ENCODE measurements around the gene IL34. TPM values are rescaled to one million over a fixed set of nuclear protein-coding genes. Genes with fewer than 3 reads are reported as not detected.

IL34 gene
- polyA plus RNA-seq (3.0 TPM in 1 of 2 replicates, not detected in the other), polyA minus RNA-seq (not detected in 2 replicates)

DNA sequence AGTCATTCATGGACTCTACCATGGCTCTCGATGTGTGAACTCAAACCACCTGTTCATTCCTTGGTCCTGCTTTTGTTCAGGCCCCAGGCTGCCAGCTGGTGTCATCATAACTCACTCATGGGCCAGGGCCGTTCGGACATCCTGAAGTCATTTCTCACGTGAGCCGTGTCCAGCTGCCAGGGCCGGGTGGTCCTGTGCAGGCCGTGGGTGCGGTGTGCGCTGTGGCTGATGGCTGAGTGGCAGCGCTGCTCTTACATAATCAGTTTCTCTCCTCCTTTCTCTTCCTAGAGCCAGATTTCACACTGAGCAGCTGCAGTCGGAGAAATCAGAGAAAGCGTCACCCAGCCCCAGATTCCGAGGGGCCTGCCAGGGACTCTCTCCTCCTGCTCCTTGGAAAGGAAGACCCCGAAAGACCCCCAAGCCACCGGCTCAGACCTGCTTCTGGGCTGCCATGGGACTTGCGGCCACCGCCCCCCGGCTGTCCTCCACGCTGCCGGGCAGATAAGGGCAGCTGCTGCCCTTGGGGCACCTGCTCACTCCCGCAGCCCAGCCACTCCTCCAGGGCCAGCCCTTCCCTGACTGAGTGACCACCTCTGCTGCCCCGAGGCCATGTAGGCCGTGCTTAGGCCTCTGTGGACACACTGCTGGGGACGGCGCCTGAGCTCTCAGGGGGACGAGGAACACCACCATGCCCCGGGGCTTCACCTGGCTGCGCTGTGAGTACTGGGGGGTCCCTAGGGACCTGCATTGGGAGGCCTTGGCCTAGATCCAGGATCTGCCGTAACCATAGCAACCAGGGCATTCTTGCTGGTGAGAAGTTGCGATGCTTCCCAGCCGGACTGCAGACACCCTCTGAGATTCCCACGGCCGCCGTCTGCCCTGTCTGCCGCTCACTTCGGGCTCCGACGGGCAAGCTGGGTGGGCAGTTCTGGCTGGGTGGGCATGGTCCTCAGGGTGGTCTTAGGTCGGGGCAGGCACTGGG lies at the start of gene IL34:
Gene IL34, plus strand, starts transcription at position 300 of the 982 bp plus-strand sequence. Its CDS starts 389 bp downstream, at position 689.
- H3K4me2 ChIP-seq (ENCODE audit: low read length) = no peak within 1 kb of the TSS
- H2AFZ ChIP-seq (ENCODE audit: low read depth, low read length) = no peak within 1 kb of the TSS
- H3K27me3 ChIP-seq (ENCODE audit: insufficient read depth, low read depth, low read length) = no peaks in the 10 kb centered on the region
- peak within 1 kb of the TSS; percentile 9 for H3K9ac ChIP-seq (ENCODE audit: low read length)
- no peak for TF ChIP-seq MXI1 (conservative IDR thresholded peaks at IDR 0.05; ENCODE audit: poor library complexity, severe bottlenecking)
- TF ChIP-seq, protein P1, sequence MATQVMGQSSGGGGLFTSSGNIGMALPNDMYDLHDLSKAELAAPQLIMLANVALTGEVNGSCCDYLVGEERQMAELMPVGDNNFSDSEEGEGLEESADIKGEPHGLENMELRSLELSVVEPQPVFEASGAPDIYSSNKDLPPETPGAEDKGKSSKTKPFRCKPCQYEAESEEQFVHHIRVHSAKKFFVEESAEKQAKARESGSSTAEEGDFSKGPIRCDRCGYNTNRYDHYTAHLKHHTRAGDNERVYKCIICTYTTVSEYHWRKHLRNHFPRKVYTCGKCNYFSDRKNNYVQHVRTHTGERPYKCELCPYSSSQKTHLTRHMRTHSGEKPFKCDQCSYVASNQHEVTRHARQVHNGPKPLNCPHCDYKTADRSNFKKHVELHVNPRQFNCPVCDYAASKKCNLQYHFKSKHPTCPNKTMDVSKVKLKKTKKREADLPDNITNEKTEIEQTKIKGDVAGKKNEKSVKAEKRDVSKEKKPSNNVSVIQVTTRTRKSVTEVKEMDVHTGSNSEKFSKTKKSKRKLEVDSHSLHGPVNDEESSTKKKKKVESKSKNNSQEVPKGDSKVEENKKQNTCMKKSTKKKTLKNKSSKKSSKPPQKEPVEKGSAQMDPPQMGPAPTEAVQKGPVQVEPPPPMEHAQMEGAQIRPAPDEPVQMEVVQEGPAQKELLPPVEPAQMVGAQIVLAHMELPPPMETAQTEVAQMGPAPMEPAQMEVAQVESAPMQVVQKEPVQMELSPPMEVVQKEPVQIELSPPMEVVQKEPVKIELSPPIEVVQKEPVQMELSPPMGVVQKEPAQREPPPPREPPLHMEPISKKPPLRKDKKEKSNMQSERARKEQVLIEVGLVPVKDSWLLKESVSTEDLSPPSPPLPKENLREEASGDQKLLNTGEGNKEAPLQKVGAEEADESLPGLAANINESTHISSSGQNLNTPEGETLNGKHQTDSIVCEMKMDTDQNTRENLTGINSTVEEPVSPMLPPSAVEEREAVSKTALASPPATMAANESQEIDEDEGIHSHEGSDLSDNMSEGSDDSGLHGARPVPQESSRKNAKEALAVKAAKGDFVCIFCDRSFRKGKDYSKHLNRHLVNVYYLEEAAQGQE (IDR thresholded peaks at IDR 0.05; ENCODE audit: borderline replicate concordance) = no peak
- TF ChIP-seq SMC3 (conservative IDR thresholded peaks at IDR 0.05; ENCODE audit: poor library complexity) = no peak
- TF ChIP-seq POLR2AphosphoS5 (IDR thresholded peaks at IDR 0.05) = no peak
- TF ChIP-seq RAD21 (conservative IDR thresholded peaks at IDR 0.05) = no peak
- TF ChIP-seq, protein P2, sequence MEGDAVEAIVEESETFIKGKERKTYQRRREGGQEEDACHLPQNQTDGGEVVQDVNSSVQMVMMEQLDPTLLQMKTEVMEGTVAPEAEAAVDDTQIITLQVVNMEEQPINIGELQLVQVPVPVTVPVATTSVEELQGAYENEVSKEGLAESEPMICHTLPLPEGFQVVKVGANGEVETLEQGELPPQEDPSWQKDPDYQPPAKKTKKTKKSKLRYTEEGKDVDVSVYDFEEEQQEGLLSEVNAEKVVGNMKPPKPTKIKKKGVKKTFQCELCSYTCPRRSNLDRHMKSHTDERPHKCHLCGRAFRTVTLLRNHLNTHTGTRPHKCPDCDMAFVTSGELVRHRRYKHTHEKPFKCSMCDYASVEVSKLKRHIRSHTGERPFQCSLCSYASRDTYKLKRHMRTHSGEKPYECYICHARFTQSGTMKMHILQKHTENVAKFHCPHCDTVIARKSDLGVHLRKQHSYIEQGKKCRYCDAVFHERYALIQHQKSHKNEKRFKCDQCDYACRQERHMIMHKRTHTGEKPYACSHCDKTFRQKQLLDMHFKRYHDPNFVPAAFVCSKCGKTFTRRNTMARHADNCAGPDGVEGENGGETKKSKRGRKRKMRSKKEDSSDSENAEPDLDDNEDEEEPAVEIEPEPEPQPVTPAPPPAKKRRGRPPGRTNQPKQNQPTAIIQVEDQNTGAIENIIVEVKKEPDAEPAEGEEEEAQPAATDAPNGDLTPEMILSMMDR (IDR thresholded peaks at IDR 0.05; ENCODE audit: poor library complexity, severe bottlenecking) = no peak
- TF ChIP-seq EZH2 (IDR thresholded peaks at IDR 0.05; ENCODE audit: borderline replicate concordance, insufficient read depth, low read length, poor library complexity, severe bottlenecking) = no peak
- no peak for TF ChIP-seq EP300 (conservative IDR thresholded peaks at IDR 0.05; ENCODE audit: poor library complexity, severe bottlenecking)
- TF ChIP-seq TAF1 (IDR thresholded peaks at IDR 0.05; ENCODE audit: low read depth) = no peak
- H3K9me3 ChIP-seq (ENCODE audit: low read length) = no peaks in the 10 kb centered on the region
- no peaks in the 10 kb centered on the region for H4K20me1 ChIP-seq (ENCODE audit: insufficient read depth)
- H3K27ac ChIP-seq (ENCODE audit: low read length) = no peak within 1 kb of the TSS
- no peak within 1 kb of the TSS for H3K4me3 ChIP-seq (ENCODE audit: low read length)
- H3K79me2 ChIP-seq (replicated peaks; ENCODE audit: insufficient read depth, low read length) = no peaks in the 10 kb centered on the region
- H3K36me3 ChIP-seq (ENCODE audit: insufficient read depth, low read length) = no peaks in the 10 kb centered on the region
- H3K9me2 ChIP-seq (ENCODE audit: insufficient read depth, low read length) = no peaks in the 10 kb centered on the region
- H3F3A ChIP-seq (ENCODE audit: insufficient read depth, low read length, poor library complexity, severe bottlenecking) = no peaks in the 10 kb centered on the region

DNA sequence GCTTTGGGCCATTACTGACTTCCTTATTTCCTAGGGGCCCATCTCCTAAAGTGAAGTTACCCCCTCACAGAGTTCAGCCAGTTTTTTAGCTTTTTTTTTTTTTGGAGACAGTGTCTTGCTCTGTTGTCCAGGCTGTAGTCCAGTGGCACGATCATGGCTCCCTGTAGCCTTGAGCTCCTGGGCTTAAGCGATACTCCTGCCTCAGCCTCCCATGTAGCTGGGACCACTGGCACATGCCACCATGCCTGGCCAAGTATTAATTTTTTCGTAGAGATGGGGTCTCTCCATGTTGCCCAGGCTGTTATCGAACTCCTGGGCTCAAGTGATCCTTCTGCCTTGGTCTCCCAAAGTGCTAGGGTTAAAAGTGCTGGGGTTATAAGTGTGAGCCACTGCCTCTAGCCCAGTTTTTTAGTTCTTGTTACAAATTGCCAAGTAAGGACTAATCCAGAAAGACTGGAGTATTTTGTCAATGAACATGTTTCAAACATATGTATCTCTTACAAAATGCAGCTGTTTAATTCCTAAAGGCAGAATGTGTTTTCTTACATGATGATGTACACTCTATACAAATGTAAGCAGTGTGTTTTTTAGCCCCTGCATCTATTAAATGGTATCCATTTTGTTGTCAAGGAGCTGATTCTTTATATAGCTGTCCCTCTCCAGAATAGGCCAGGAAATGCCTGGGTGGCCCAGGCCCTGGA lies 49.1 kb upstream of the IL34 start:
- Histone ChIP-seq H4K20me1 (ENCODE audit: insufficient read depth) (no peaks in the 10 kb centered on the region), H3K9me2 (ENCODE audit: insufficient read depth, low read length) (no peaks in the 10 kb centered on the region), H3K27me3 (ENCODE audit: insufficient read depth, low read depth, low read length) (no peaks in the 10 kb centered on the region), H3K4me3 (ENCODE audit: low read length) (no peak overlapping the region), H3F3A (ENCODE audit: insufficient read depth, low read length, poor library complexity, severe bottlenecking) (no peaks in the 10 kb centered on the region), H3K9ac (ENCODE audit: low read length) (no peak overlapping the region), H3K4me2 (ENCODE audit: low read length) (no peak overlapping the region), H3K79me2 (replicated peaks; ENCODE audit: insufficient read depth, low read length) (no peaks in the 10 kb centered on the region), H3K9me3 (ENCODE audit: low read length) (no peaks in the 10 kb centered on the region), H3K36me3 (ENCODE audit: insufficient read depth, low read length) (no peaks in the 10 kb centered on the region), H3K27ac (ENCODE audit: low read length) (no peak overlapping the region), H2AFZ (ENCODE audit: low read depth, low read length) (no peak overlapping the region)
- TF ChIP-seq MXI1 (conservative IDR thresholded peaks at IDR 0.05; ENCODE audit: poor library complexity, severe bottlenecking) = no peak

Measured in neural cell (in vitro differentiated cells).